Tibial nerve (tissue), 4 donors: Measurements from ENCODE around the gene PYGL.

ENCODE experiments used
- EP300 ChIP-seq, 2 donors: sonication (generic); formaldehyde crosslinking; IDR thresholded peaks; one replicate each; pipeline ENCODE4 v1.6.1; 2017; ENCODE audit warnings: antibody characterized with exemption in 2 of 2, mild to moderate bottlenecking in 1 of 2
- TF ChIP-seq, protein P1 (sequence below), 5 experiments: fragments of 200-600 bp in 3 of 5; fragments of 450-650 bp in 2 of 5; sonication (generic) in 3 of 5; IDR thresholded peaks; one replicate each; pipeline ENCODE4 v1.5.1; 2016 to 2019; ENCODE audit warnings: antibody characterized with exemption in 5 of 5, mild to moderate bottlenecking in 3 of 5, moderate library complexity in 2 of 5

DNA sequence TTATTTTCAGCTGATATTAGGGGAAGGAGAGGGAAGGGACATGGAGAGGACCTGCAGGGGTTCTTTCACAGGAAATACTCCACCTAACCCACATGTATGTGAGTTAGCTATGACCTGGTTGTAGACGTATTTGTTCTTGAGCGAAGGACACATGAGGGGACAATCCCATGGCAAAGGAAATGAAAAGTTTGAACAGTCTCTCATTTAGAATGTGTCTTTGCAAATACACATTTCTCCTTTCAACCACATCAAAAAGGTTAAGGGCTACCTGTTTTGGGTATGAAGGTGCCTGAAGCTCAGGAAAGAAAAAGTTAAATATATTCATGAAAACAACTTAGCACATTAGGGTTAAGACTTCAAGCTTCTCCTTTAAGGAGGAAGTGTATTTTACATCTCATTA lies 7.4 kb downstream of the PYGL start:
- TF ChIP-seq EP300 (IDR thresholded peaks at IDR 0.05), result no peak
- TF ChIP-seq, protein P1, sequence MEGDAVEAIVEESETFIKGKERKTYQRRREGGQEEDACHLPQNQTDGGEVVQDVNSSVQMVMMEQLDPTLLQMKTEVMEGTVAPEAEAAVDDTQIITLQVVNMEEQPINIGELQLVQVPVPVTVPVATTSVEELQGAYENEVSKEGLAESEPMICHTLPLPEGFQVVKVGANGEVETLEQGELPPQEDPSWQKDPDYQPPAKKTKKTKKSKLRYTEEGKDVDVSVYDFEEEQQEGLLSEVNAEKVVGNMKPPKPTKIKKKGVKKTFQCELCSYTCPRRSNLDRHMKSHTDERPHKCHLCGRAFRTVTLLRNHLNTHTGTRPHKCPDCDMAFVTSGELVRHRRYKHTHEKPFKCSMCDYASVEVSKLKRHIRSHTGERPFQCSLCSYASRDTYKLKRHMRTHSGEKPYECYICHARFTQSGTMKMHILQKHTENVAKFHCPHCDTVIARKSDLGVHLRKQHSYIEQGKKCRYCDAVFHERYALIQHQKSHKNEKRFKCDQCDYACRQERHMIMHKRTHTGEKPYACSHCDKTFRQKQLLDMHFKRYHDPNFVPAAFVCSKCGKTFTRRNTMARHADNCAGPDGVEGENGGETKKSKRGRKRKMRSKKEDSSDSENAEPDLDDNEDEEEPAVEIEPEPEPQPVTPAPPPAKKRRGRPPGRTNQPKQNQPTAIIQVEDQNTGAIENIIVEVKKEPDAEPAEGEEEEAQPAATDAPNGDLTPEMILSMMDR (IDR thresholded peaks at IDR 0.05), result no peak
